D721Med (cell line): ENCODE measurements around the gene EEA1.

Experiments
- DNase-seq: peaks from one replicate; pipeline ENCODE4 v3.0.0; 2011; ENCODE audit warnings: low spot score; ENCODE audit not compliant: insufficient read length
- FAIRE-seq: peaks from 2 replicates; lab custom pipeline; 2011; peaks lifted over from hg19 to GRCh38; lab: Jason Lieb, UNC
- TF ChIP-seq, protein P1 (sequence below): IDR thresholded peaks from 2 replicates; pipeline ENCODE4 v1.5.1; 2012; ENCODE audit warnings: mild to moderate bottlenecking, control low read depth; ENCODE audit not compliant: insufficient read depth; ENCODE audit errors: missing control alignments

Gene EEA1

DNA sequence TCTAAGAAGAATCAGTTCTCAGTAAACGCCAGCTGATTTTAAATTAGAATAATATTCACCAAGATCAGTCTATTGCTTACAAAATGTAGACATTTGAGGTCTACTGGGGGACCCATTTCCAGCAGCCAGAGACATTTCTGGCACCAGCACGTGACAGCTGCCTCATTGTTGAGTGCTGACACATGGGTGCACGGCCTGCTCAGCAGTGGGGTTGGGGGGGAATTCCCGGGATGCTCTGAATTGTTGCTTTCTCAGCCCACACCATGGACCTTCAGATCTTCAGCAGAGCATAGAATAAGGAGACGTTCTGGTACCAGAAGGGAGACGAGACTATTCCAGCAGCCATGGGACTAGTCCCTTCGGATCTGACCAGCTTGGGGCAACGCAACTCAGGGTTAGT, 208.0 kb downstream of the EEA1 start:
- DNase-seq = no peak
- no peak for FAIRE-seq
- TF ChIP-seq, protein P1, sequence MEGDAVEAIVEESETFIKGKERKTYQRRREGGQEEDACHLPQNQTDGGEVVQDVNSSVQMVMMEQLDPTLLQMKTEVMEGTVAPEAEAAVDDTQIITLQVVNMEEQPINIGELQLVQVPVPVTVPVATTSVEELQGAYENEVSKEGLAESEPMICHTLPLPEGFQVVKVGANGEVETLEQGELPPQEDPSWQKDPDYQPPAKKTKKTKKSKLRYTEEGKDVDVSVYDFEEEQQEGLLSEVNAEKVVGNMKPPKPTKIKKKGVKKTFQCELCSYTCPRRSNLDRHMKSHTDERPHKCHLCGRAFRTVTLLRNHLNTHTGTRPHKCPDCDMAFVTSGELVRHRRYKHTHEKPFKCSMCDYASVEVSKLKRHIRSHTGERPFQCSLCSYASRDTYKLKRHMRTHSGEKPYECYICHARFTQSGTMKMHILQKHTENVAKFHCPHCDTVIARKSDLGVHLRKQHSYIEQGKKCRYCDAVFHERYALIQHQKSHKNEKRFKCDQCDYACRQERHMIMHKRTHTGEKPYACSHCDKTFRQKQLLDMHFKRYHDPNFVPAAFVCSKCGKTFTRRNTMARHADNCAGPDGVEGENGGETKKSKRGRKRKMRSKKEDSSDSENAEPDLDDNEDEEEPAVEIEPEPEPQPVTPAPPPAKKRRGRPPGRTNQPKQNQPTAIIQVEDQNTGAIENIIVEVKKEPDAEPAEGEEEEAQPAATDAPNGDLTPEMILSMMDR = no peak
